ENCODE data around the gene EXT2.

DNA sequence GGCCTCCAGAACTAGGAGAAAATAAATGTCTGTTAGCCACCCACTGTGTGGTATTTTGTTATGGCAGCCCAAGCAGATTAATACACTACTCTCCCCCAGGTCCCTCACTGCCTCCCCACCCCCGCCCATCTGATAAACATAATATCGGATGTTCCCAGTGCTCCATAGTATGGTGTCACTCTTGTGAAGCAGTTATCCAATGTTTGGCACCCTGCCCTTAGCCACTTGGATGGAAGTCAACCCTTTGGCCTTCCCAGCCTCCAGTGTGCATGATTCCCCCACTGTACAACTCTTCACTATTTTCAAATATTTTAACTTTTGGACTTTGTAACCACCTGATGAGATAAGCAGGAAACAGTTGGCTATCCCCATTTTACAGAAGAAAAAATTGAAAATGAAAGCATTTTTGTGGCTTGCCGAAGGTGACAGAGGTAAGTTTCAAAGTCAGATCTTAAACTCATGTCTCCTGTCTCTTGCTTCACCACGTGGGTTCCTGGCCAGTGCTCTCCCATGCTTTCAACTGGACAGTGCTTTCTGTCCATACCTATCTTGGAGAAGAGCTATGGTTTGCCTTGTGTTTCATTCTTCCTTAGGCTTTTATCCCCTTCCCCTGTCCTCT, 161.3 kb downstream of the EXT2 start:
- no peak for TF ChIP-seq EZH2 (IDR thresholded peaks at IDR 0.05; ENCODE audit: borderline replicate concordance, insufficient read depth, low read length, poor library complexity, severe bottlenecking)
- TF ChIP-seq, protein P1, sequence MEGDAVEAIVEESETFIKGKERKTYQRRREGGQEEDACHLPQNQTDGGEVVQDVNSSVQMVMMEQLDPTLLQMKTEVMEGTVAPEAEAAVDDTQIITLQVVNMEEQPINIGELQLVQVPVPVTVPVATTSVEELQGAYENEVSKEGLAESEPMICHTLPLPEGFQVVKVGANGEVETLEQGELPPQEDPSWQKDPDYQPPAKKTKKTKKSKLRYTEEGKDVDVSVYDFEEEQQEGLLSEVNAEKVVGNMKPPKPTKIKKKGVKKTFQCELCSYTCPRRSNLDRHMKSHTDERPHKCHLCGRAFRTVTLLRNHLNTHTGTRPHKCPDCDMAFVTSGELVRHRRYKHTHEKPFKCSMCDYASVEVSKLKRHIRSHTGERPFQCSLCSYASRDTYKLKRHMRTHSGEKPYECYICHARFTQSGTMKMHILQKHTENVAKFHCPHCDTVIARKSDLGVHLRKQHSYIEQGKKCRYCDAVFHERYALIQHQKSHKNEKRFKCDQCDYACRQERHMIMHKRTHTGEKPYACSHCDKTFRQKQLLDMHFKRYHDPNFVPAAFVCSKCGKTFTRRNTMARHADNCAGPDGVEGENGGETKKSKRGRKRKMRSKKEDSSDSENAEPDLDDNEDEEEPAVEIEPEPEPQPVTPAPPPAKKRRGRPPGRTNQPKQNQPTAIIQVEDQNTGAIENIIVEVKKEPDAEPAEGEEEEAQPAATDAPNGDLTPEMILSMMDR (IDR thresholded peaks at IDR 0.05; ENCODE audit: poor library complexity, severe bottlenecking) = no peak
- no peak for TF ChIP-seq POLR2AphosphoS5 (IDR thresholded peaks at IDR 0.05)
- no peak for TF ChIP-seq RAD21 (conservative IDR thresholded peaks at IDR 0.05)

All from neural cell (in vitro differentiated cells).